ENCODE measurements around the gene PLN. TPM values are rescaled to one million over a fixed set of nuclear protein-coding genes. Genes with fewer than 3 reads are reported as not detected.

PLN gene
- total RNA-seq, 1 donor from 2014 or later = not detected

GRCh38 chr6:118589649-118590365 lies 41.7 kb downstream of the PLN start:
- Mint-ChIP-seq H3K4me3 (no peak overlapping the region), H3K9me3 (peaks cover 3% of the 10 kb centered on the region), H3K27me3 (ENCODE audit: insufficient read depth) (no peaks in the 10 kb centered on the region), H3K27ac (no peak overlapping the region), H3K4me1 (ENCODE audit: low read depth) (peaks cover 12% of the 10 kb centered on the region), H3K36me3 (ENCODE audit: low read depth) (peaks cover 25% of the 10 kb centered on the region)
- no peak for DNase-seq (ENCODE audit: low spot score)
- intact Hi-C loops (cut with micrococcal nuclease) = no loop called here

GRCh38 chr6:118591897-118592296 lies 43.8 kb downstream of the PLN start:
- intact Hi-C loops (cut with micrococcal nuclease) = no loop called here
- Mint-ChIP-seq H3K27me3 (ENCODE audit: insufficient read depth) (no peaks in the 10 kb centered on the region), H3K27ac (no peak overlapping the region), H3K36me3 (ENCODE audit: low read depth) (peaks cover 26% of the 10 kb centered on the region), H3K4me1 (ENCODE audit: low read depth) (peaks cover 15% of the 10 kb centered on the region), H3K4me3 (no peak overlapping the region), H3K9me3 (peaks cover 3% of the 10 kb centered on the region)
- DNase-seq (ENCODE audit: low spot score) = no peak

GRCh38 chr6:118594877-118595276 lies 46.8 kb downstream of the PLN start:
- peaks cover 22% of the 10 kb centered on the region for H3K36me3 Mint-ChIP-seq (ENCODE audit: low read depth)
- H3K4me3 Mint-ChIP-seq = no peak overlapping the region
- intact Hi-C loops (cut with micrococcal nuclease) = no loop called here
- peaks cover 20% of the 10 kb centered on the region for H3K4me1 Mint-ChIP-seq (ENCODE audit: low read depth)
- H3K9me3 Mint-ChIP-seq = peaks cover 3% of the 10 kb centered on the region
- no peaks in the 10 kb centered on the region for H3K27me3 Mint-ChIP-seq (ENCODE audit: insufficient read depth)
- no peak for DNase-seq (ENCODE audit: low spot score)
- H3K27ac Mint-ChIP-seq = no peak overlapping the region

GRCh38 chr6:118596774-118597320 lies 48.8 kb downstream of the PLN start:
- no peak for DNase-seq (ENCODE audit: low spot score)
- no peak overlapping the region for H3K4me3 Mint-ChIP-seq
- peaks cover 14% of the 10 kb centered on the region for H3K4me1 Mint-ChIP-seq (ENCODE audit: low read depth)
- H3K27me3 Mint-ChIP-seq (ENCODE audit: insufficient read depth) = no peaks in the 10 kb centered on the region
- intact Hi-C loops (cut with micrococcal nuclease) = no loop called here
- peak overlapping the region; percentile 37 for H3K27ac Mint-ChIP-seq
- peaks cover 3% of the 10 kb centered on the region for H3K9me3 Mint-ChIP-seq
- peaks cover 17% of the 10 kb centered on the region for H3K36me3 Mint-ChIP-seq (ENCODE audit: low read depth)

- no peak overlapping the region for H3K4me3 Mint-ChIP-seq
- H3K4me1 Mint-ChIP-seq (ENCODE audit: low read depth) = peaks cover 14% of the 10 kb centered on the region
- H3K27me3 Mint-ChIP-seq (ENCODE audit: insufficient read depth) = no peaks in the 10 kb centered on the region
- H3K36me3 Mint-ChIP-seq (ENCODE audit: low read depth) = peaks cover 22% of the 10 kb centered on the region
- no peak for DNase-seq (ENCODE audit: low spot score)
- peaks cover 3% of the 10 kb centered on the region for H3K9me3 Mint-ChIP-seq
- H3K27ac Mint-ChIP-seq = no peak overlapping the region
- intact Hi-C loops (cut with micrococcal nuclease) = no loop called here
Measured at GRCh38 chr6:118597636-118598035, 49.5 kb downstream of the PLN start.

- Mint-ChIP-seq H3K27ac (no peak overlapping the region), H3K27me3 (ENCODE audit: insufficient read depth) (no peaks in the 10 kb centered on the region), H3K9me3 (peaks cover 3% of the 10 kb centered on the region), H3K4me1 (ENCODE audit: low read depth) (peaks cover 14% of the 10 kb centered on the region), H3K36me3 (ENCODE audit: low read depth) (peaks cover 22% of the 10 kb centered on the region), H3K4me3 (no peak overlapping the region)
- DNase-seq (ENCODE audit: low spot score) = no peak
- intact Hi-C loops (cut with micrococcal nuclease) = no loop called here
Measured at GRCh38 chr6:118598324-118598723, 50.2 kb downstream of the PLN start.

- Mint-ChIP-seq H3K27me3 (ENCODE audit: insufficient read depth) (no peaks in the 10 kb centered on the region), H3K9me3 (no peaks in the 10 kb centered on the region), H3K4me1 (ENCODE audit: low read depth) (peaks cover 16% of the 10 kb centered on the region), H3K36me3 (ENCODE audit: low read depth) (peaks cover 34% of the 10 kb centered on the region), H3K27ac (no peak overlapping the region), H3K4me3 (no peak overlapping the region)
- DNase-seq (ENCODE audit: low spot score) = no peak
- intact Hi-C loops (cut with micrococcal nuclease) = no loop called here
Measured at GRCh38 chr6:118602300-118602699, 54.2 kb downstream of the PLN start.

GRCh38 chr6:118603372-118603771 lies 55.3 kb downstream of the PLN start:
- Mint-ChIP-seq H3K27me3 (ENCODE audit: insufficient read depth) (no peaks in the 10 kb centered on the region), H3K27ac (no peak overlapping the region), H3K4me1 (ENCODE audit: low read depth) (peaks cover 21% of the 10 kb centered on the region), H3K9me3 (no peaks in the 10 kb centered on the region), H3K4me3 (no peak overlapping the region), H3K36me3 (ENCODE audit: low read depth) (peaks cover 34% of the 10 kb centered on the region)
- no peak for DNase-seq (ENCODE audit: low spot score)
- intact Hi-C loops (cut with micrococcal nuclease) = no loop called here

- peaks cover 45% of the 10 kb centered on the region for H3K36me3 Mint-ChIP-seq (ENCODE audit: low read depth)
- no peaks in the 10 kb centered on the region for H3K27me3 Mint-ChIP-seq (ENCODE audit: insufficient read depth)
- no peak for DNase-seq (ENCODE audit: low spot score)
- H3K9me3 Mint-ChIP-seq = peaks cover 3% of the 10 kb centered on the region
- peak overlapping the region; percentile 64 for H3K27ac Mint-ChIP-seq
- H3K4me3 Mint-ChIP-seq = no peak overlapping the region
- intact Hi-C loops (cut with micrococcal nuclease) = no loop called here
- peaks cover 38% of the 10 kb centered on the region for H3K4me1 Mint-ChIP-seq (ENCODE audit: low read depth)
Measured at GRCh38 chr6:118606268-118606667, 58.2 kb downstream of the PLN start.

GRCh38 chr6:118606858-118607257 lies 58.8 kb downstream of the PLN start:
- DNase-seq (ENCODE audit: low spot score) = no peak
- Mint-ChIP-seq H3K27ac (peak overlapping the region; percentile 64), H3K27me3 (ENCODE audit: insufficient read depth) (no peaks in the 10 kb centered on the region), H3K4me3 (no peak overlapping the region), H3K36me3 (ENCODE audit: low read depth) (peaks cover 45% of the 10 kb centered on the region), H3K9me3 (peaks cover 8% of the 10 kb centered on the region), H3K4me1 (ENCODE audit: low read depth) (peaks cover 41% of the 10 kb centered on the region)
- intact Hi-C loops (cut with micrococcal nuclease) = no loop called here

Other genes with a start within 250 kb of the PLN start
- gene CEP85L, start 103.3 kb downstream of the PLN start, total RNA-seq = 50.9 and 51.4 TPM in 2 replicates

Data from activated T-helper 1 cell treated with anti-CD3 and anti-CD28 coated beads, Interleukin-12 subunit alpha, Interleukin-12 subunit beta, Interleukin-2, Interleukin-4 antibody, amounts not matched to agents 30 ng/mL and 10 ng/mL and 1 ng/mL, durations not matched to agents 14 hours and 24 hours and 36 hours (primary cell).